ENCODE data around the gene BUB1B.

BUB1B gene

DNA sequence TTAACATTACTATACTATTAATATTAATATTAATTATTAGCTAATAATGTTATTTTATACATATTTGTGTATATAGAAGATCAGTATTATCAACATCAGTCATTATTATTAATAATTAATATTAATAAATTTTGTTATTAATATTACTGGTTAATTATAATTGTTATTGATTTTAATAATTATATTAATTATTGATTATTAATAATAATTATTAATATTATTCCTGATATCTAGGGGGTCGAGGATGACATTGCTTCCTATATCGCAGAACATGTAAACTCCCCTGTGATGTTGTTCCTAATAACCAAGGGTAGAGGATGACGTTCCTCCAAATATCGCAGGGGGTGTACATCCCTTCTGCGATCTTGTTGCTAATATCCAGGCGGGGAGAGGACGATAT is 34.9 kb upstream of the BUB1B start:
- H3K4me1 ChIP-seq (ENCODE audit: low read depth, poor library complexity, severe bottlenecking), result no peaks in the 10 kb centered on the region
- no peaks in the 10 kb centered on the region for H3K27me3 ChIP-seq (ENCODE audit: insufficient read depth, low read depth)
- no peaks in the 10 kb centered on the region for H3K79me2 ChIP-seq (ENCODE audit: insufficient read depth, low read depth)
- no peaks in the 10 kb centered on the region for H3K36me3 ChIP-seq (ENCODE audit: insufficient read depth)
- H3K27ac ChIP-seq, result no peak overlapping the region
- no peak overlapping the region for H2AFZ ChIP-seq (ENCODE audit: low read depth)
- H3K9ac ChIP-seq, result no peak overlapping the region
- H3K4me2 ChIP-seq, result no peak overlapping the region
- no peak overlapping the region for H3K4me3 ChIP-seq (IDR thresholded peaks at IDR 0.05; ENCODE audit: insufficient read depth, low read depth, low read length)
- no peaks in the 10 kb centered on the region for H4K20me1 ChIP-seq (ENCODE audit: insufficient read depth)
- TF ChIP-seq, protein P1, sequence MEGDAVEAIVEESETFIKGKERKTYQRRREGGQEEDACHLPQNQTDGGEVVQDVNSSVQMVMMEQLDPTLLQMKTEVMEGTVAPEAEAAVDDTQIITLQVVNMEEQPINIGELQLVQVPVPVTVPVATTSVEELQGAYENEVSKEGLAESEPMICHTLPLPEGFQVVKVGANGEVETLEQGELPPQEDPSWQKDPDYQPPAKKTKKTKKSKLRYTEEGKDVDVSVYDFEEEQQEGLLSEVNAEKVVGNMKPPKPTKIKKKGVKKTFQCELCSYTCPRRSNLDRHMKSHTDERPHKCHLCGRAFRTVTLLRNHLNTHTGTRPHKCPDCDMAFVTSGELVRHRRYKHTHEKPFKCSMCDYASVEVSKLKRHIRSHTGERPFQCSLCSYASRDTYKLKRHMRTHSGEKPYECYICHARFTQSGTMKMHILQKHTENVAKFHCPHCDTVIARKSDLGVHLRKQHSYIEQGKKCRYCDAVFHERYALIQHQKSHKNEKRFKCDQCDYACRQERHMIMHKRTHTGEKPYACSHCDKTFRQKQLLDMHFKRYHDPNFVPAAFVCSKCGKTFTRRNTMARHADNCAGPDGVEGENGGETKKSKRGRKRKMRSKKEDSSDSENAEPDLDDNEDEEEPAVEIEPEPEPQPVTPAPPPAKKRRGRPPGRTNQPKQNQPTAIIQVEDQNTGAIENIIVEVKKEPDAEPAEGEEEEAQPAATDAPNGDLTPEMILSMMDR (conservative IDR thresholded peaks at IDR 0.05; ENCODE audit: low read depth, low read length), result no peak

DNA sequence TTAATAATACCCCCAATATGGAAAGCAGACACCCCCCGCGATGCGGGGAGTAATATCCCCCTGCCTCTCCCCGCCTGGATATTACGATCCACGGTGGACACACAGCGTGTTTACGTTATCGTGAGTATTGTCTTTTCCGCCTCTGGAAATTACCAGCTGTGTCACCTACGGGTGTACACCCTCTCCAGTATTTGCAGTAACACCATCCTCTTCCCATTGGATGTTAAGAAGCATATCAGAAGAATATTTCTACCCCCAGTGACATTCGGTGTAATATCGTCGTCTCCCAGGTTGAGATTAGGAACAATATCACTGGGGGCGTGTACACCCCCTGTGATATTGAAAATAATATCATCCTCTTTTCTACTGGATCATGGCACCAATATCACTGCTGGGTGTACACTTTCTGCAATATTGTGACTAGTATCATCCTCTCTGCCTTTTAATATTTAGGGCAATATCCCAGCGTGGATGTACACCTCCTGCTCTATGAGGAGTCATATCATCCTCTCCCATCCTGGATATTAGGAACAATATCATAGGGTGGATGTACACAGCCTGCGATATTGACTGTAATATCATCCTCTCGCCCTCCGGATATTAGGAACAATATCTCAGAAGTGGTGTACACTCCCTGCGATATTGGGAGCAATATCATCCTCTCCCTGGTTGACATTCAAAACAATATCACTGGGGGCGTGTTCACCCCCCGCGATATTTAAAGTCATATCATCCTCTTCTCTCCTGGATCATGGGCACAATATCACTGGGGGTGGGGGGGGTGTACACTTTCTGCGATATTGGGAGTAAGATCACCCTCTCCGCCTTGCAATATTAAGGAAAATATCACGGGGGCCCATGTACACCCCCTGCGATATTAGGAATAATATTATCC is 31.9 kb upstream of the BUB1B start:
- no peaks in the 10 kb centered on the region for H3K36me3 ChIP-seq (ENCODE audit: insufficient read depth)

DNA sequence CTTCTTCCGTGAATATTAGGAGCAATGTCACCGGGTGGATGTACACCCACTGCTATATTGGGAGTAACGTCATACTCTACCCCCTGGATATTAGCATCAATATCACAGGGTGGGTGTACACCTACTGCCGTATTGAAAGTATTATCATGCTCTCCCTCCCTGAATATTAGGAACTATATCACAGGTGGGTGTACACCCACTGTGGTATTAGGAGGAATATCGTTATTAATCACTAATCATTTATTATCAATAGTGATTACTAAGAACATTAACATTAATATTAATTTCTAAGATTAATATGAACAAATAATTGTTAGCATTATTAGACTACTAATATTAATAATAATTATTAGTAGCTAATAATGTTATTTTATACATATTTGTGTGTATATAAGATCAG is 30.8 kb upstream of the BUB1B start:
- H3K27ac ChIP-seq, result no peak overlapping the region
- H3K4me3 ChIP-seq (IDR thresholded peaks at IDR 0.05; ENCODE audit: insufficient read depth, low read depth, low read length), result no peak overlapping the region
- H3K4me2 ChIP-seq, result no peak overlapping the region
- H3K4me1 ChIP-seq (ENCODE audit: low read depth, poor library complexity, severe bottlenecking), result no peaks in the 10 kb centered on the region
- H3K36me3 ChIP-seq (ENCODE audit: insufficient read depth), result no peaks in the 10 kb centered on the region
- TF ChIP-seq, protein P1 (conservative IDR thresholded peaks at IDR 0.05; ENCODE audit: low read depth, low read length), result no peak
- H3K79me2 ChIP-seq (ENCODE audit: insufficient read depth, low read depth), result no peaks in the 10 kb centered on the region
- no peaks in the 10 kb centered on the region for H3K27me3 ChIP-seq (ENCODE audit: insufficient read depth, low read depth)
- H2AFZ ChIP-seq (ENCODE audit: low read depth), result no peak overlapping the region
- H4K20me1 ChIP-seq (ENCODE audit: insufficient read depth), result no peaks in the 10 kb centered on the region
- H3K9ac ChIP-seq, result no peak overlapping the region

More for the DNA sequence above, 31.9 kb upstream of the BUB1B start:
- Histone ChIP-seq H4K20me1 (ENCODE audit: insufficient read depth) (no peaks in the 10 kb centered on the region), H3K4me3 (IDR thresholded peaks at IDR 0.05; ENCODE audit: insufficient read depth, low read depth, low read length) (no peak overlapping the region), H3K4me2 (no peak overlapping the region), H2AFZ (ENCODE audit: low read depth) (no peak overlapping the region), H3K27ac (no peak overlapping the region), H3K9ac (no peak overlapping the region), H3K27me3 (ENCODE audit: insufficient read depth, low read depth) (no peaks in the 10 kb centered on the region), H3K4me1 (ENCODE audit: low read depth, poor library complexity, severe bottlenecking) (no peaks in the 10 kb centered on the region), H3K79me2 (ENCODE audit: insufficient read depth, low read depth) (no peaks in the 10 kb centered on the region)
- TF ChIP-seq, protein P1 (conservative IDR thresholded peaks at IDR 0.05; ENCODE audit: low read depth, low read length), result no peak

DNA sequence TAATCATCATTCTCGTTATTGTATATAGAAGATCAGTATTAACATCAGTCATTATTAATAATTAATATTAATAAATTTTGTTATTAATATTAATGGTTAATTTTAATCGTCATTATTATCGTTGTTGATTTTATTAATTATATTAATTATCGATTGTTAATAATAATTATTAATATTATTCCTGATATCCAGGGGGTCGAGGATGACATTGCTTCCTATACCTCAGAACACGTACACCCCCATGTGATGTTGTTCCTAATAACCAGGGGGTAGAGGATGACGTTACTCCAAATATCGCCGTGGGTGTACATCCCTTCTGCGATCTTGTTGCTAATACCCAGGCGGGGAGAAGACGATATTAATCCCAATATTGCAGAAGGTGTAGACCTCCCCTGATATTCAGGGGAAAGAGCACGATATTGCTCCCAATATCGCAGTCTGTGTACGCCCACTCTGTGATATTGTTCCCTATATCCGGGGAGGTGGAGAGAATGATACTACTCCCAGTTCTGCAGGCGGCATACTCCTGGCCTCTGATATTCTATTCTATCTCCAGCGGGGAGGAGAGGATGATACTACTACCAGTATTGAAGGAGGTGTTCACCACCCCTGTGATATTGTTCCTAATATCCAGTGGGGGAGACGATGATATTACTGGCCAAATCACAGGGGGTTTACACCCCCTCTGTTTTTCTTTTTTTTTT is 29.9 kb upstream of the BUB1B start:
- no peak overlapping the region for H3K4me3 ChIP-seq (IDR thresholded peaks at IDR 0.05; ENCODE audit: insufficient read depth, low read depth, low read length)
- no peaks in the 10 kb centered on the region for H3K27me3 ChIP-seq (ENCODE audit: insufficient read depth, low read depth)
- no peak overlapping the region for H3K9ac ChIP-seq
- no peaks in the 10 kb centered on the region for H3K36me3 ChIP-seq (ENCODE audit: insufficient read depth)
- no peaks in the 10 kb centered on the region for H3K4me1 ChIP-seq (ENCODE audit: low read depth, poor library complexity, severe bottlenecking)
- H4K20me1 ChIP-seq (ENCODE audit: insufficient read depth), result no peaks in the 10 kb centered on the region
- TF ChIP-seq, protein P1 (conservative IDR thresholded peaks at IDR 0.05; ENCODE audit: low read depth, low read length), result no peak
- no peaks in the 10 kb centered on the region for H3K79me2 ChIP-seq (ENCODE audit: insufficient read depth, low read depth)
- no peak overlapping the region for H2AFZ ChIP-seq (ENCODE audit: low read depth)
- H3K4me2 ChIP-seq, result no peak overlapping the region
- no peak overlapping the region for H3K27ac ChIP-seq

Measured in KMS-11 (cell line).